Raji (cell line): ENCODE results near the gene GOLGA5.

Experiments
- POLR2A ChIP-seq: IDR thresholded peaks from 2 replicates; pipeline ENCODE4 v1.6.1; 2011; ENCODE audit warnings: low read depth, low read length, control low read depth; ENCODE audit not compliant: insufficient read depth

Gene GOLGA5

GRCh38 chr14:92770484-92770883 lies 23.6 kb upstream of the GOLGA5 start:
- TF ChIP-seq POLR2A: no peak

GRCh38 chr14:92774572-92774971 lies 19.5 kb upstream of the GOLGA5 start:
- TF ChIP-seq POLR2A: no peak

- TF ChIP-seq POLR2A: no peak
Measured at GRCh38 chr14:92780444-92781232, 13.5 kb upstream of the GOLGA5 start.

GRCh38 chr14:92781350-92781749 lies 12.8 kb upstream of the GOLGA5 start:
- TF ChIP-seq POLR2A: no peak

- TF ChIP-seq POLR2A: no peak
Measured at GRCh38 chr14:92783813-92784431, 10.2 kb upstream of the GOLGA5 start.

GRCh38 chr14:92785667-92786426 lies 8.3 kb upstream of the GOLGA5 start:
- TF ChIP-seq POLR2A: no peak

GRCh38 chr14:92786427-92786756 lies 7.7 kb upstream of the GOLGA5 start:
- no peak for TF ChIP-seq POLR2A

- no peak for TF ChIP-seq POLR2A
Measured at GRCh38 chr14:92787554-92787953, 6.6 kb upstream of the GOLGA5 start.

- no peak for TF ChIP-seq POLR2A
Measured at GRCh38 chr14:92789457-92790089, 4.5 kb upstream of the GOLGA5 start.

GRCh38 chr14:92792885-92793284 lies 1.2 kb upstream of the GOLGA5 start:
- no peak for TF ChIP-seq POLR2A

GRCh38 chr14:92794547-92794941 lies 439 bp downstream of the GOLGA5 start:
- no peak for TF ChIP-seq POLR2A

- no peak for TF ChIP-seq POLR2A
Measured at GRCh38 chr14:92794961-92795360, 856 bp downstream of the GOLGA5 start.

GRCh38 chr14:92797935-92798653 lies 4.0 kb downstream of the GOLGA5 start:
- TF ChIP-seq POLR2A: no peak

GRCh38 chr14:92798811-92799210 lies 4.7 kb downstream of the GOLGA5 start:
- TF ChIP-seq POLR2A: no peak

GRCh38 chr14:92800012-92800411 lies 5.9 kb downstream of the GOLGA5 start:
- no peak for TF ChIP-seq POLR2A
